ENCODE measurements around the gene BABAM1. TPM values are rescaled to one million over a fixed set of nuclear protein-coding genes. Genes with fewer than 3 reads are reported as not detected.

The BABAM1 gene
- 100 to 1,000 TPM; 124 to 130 (median 128) TPM for total RNA-seq

GRCh38 chr19:17266975-17267788, at the start of gene BABAM1:
TSS of gene BABAM1 (plus strand) at chr19:17267443. CDS start at chr19:17268807, 1,364 bp downstream.
- peak; percentile 88 for DNase-seq
- H3K4me1 Mint-ChIP-seq (ENCODE audit: low read depth) = peaks cover 23% of the 10 kb centered on the region
- no peaks in the 10 kb centered on the region for H3K27me3 Mint-ChIP-seq (ENCODE audit: low read depth)
- peak; percentile 95 to 97 for ATAC-seq
- peaks cover 4% of the 10 kb centered on the region for H3K9me3 Mint-ChIP-seq
- peak within 1 kb of the TSS; percentile 93 for H3K4me3 Mint-ChIP-seq
- peaks cover 7% of the 10 kb centered on the region for H3K36me3 Mint-ChIP-seq (ENCODE audit: insufficient read depth)

DNA sequence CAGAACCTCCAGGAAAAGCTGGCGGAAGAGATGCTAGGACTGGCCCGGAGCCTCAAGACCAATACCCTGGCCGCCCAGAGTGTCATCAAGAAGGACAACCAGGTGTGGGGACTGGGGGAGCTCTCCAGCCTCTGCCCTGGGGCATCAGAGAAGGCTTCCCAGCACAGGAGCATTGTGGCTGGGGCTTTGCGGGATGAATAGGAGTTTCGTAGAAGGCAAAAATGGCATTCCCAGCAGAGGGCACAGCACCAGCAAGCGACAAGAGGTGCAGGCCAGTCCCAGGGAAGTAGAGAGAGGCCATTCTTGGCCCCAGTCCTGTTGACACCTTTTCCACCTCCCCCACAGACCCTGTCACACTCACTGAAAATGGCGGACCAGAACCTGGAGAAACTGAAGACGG, 48.0 kb upstream of the BABAM1 start:
- peaks cover 13% of the 10 kb centered on the region for H3K4me1 Mint-ChIP-seq (ENCODE audit: low read depth)
- H3K4me3 Mint-ChIP-seq = no peak overlapping the region
- DNase-seq = no peak
- no peaks in the 10 kb centered on the region for H3K27me3 Mint-ChIP-seq (ENCODE audit: low read depth)
- no peaks in the 10 kb centered on the region for H3K9me3 Mint-ChIP-seq
- peaks cover 11% of the 10 kb centered on the region for H3K36me3 Mint-ChIP-seq (ENCODE audit: insufficient read depth)
- no peak for ATAC-seq

GRCh38 chr19:17220207-17220758, 47.0 kb upstream of the BABAM1 start:
- H3K36me3 Mint-ChIP-seq (ENCODE audit: insufficient read depth) = peaks cover 11% of the 10 kb centered on the region
- DNase-seq (no peak), ATAC-seq (peak in 1 of 2 donors; percentile 18)
- no peaks in the 10 kb centered on the region for H3K27me3 Mint-ChIP-seq (ENCODE audit: low read depth)
- no peak overlapping the region for H3K4me3 Mint-ChIP-seq
- H3K9me3 Mint-ChIP-seq = no peaks in the 10 kb centered on the region
- peaks cover 5% of the 10 kb centered on the region for H3K4me1 Mint-ChIP-seq (ENCODE audit: low read depth)

DNA sequence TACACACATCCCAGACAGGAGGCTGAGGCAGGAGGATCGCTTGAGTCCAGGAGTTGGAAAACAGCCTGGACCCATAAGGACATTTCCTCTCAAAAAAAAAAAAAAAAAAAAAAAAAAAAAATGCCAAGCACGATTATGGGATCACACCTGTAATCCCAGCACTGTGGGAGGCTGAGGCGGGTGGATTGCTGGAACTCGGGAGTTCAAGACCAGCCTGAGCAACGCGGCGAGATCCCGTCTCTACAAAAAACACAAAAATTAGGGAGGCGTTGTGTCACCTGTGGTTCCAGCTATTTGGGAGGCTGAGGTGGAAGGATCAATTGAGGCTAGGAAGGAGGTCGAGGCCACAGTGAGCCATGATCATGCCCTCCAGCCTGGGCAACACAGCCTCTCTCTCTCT, 42.2 kb upstream of the BABAM1 start:
- DNase-seq = no peak
- H3K27me3 Mint-ChIP-seq (ENCODE audit: low read depth) = no peaks in the 10 kb centered on the region
- H3K9me3 Mint-ChIP-seq = no peaks in the 10 kb centered on the region

GRCh38 chr19:17226002-17226933, 41.0 kb upstream of the BABAM1 start, which contains the start of gene OCEL1:
TSS of gene OCEL1 (plus strand) at chr19:17226226. CDS start at chr19:17226248, 22 bp downstream.
- Mint-ChIP-seq H3K27me3 (ENCODE audit: low read depth) (no peaks in the 10 kb centered on the region), H3K36me3 (ENCODE audit: insufficient read depth) (no peaks in the 10 kb centered on the region), H3K9me3 (no peaks in the 10 kb centered on the region), H3K4me3 (peak within 1 kb of the TSS; percentile 80), H3K4me1 (ENCODE audit: low read depth) (peaks cover 5% of the 10 kb centered on the region)
- ATAC-seq = peak; percentile 94 to 95
- DNase-seq = peak; percentile 95

More for the DNA sequence above, 42.2 kb upstream of the BABAM1 start:
- Mint-ChIP-seq H3K4me1 (ENCODE audit: low read depth) (peaks cover 5% of the 10 kb centered on the region), H3K36me3 (ENCODE audit: insufficient read depth) (no peaks in the 10 kb centered on the region), H3K4me3 (peak overlapping the region; percentile 59)
- ATAC-seq = no peak

DNA sequence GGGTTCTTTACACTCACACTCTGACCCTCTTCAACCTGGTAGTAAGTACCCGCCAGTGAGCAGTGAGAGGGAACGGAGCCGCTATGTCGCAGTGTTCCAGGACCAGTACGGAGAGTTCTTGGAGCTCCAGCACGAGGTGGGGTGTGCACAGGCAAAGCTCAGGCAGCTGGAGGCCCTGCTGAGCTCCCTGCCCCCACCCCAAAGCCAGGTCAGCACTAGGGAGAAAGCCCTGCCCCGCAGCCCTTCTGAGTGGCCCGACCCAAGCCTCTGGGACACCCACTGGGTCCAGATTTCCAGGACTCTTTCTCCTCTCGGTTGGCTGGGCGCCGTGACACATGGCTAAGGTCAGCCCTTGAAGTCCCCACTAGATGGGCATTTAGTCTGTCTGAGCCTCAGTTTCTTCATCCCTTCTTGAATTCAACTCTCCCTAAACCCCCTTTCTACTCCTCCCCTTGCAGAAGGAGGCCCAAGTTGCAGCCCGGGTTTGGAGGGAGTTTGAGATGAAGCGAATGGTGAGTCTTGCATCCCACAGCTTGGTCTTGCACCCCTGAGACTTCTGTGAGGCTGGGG, 39.4 kb upstream of the BABAM1 start:
- no peak for ATAC-seq
- Mint-ChIP-seq H3K27me3 (ENCODE audit: low read depth) (no peaks in the 10 kb centered on the region), H3K36me3 (ENCODE audit: insufficient read depth) (no peaks in the 10 kb centered on the region), H3K4me1 (ENCODE audit: low read depth) (peaks cover 6% of the 10 kb centered on the region), H3K4me3 (no peak overlapping the region), H3K9me3 (no peaks in the 10 kb centered on the region)
- no peak for DNase-seq

DNA sequence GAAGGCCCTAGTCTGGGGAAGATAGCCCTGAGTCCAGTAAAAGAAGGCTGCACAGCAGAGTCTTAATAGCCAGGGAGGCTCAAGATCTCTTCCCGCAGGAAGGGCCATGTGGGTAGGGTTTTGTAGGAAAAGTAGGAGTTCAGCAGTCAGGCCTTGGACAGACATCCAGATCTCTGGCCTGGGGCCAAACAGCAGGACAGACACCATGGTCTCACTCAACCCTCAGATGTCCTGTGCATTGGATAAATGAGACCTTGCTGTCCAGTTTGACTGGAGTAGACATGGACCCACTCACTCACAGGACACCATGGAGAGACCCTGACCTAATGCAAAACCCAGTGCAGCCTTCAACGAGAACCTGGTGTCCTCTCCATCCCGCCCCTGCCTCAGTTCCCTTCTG, 37.4 kb upstream of the BABAM1 start:
- Mint-ChIP-seq H3K4me3 (no peak overlapping the region), H3K9me3 (no peaks in the 10 kb centered on the region), H3K4me1 (ENCODE audit: low read depth) (peaks cover 19% of the 10 kb centered on the region), H3K27me3 (ENCODE audit: low read depth) (no peaks in the 10 kb centered on the region), H3K36me3 (ENCODE audit: insufficient read depth) (no peaks in the 10 kb centered on the region)
- no peak for DNase-seq
- no peak for ATAC-seq

GRCh38 chr19:17232258-17232657, 35.0 kb upstream of the BABAM1 start:
- Mint-ChIP-seq H3K4me3 (no peak overlapping the region), H3K4me1 (ENCODE audit: low read depth) (peaks cover 14% of the 10 kb centered on the region), H3K36me3 (ENCODE audit: insufficient read depth) (no peaks in the 10 kb centered on the region), H3K9me3 (no peaks in the 10 kb centered on the region), H3K27me3 (ENCODE audit: low read depth) (no peaks in the 10 kb centered on the region)
- ATAC-seq (no peak), DNase-seq (no peak)

- peaks cover 14% of the 10 kb centered on the region for H3K4me1 Mint-ChIP-seq (ENCODE audit: low read depth)
- no peaks in the 10 kb centered on the region for H3K9me3 Mint-ChIP-seq
- ATAC-seq (peak; percentile 63 to 73), DNase-seq (peak; percentile 59)
- H3K27me3 Mint-ChIP-seq (ENCODE audit: low read depth) = no peaks in the 10 kb centered on the region
- H3K36me3 Mint-ChIP-seq (ENCODE audit: insufficient read depth) = no peaks in the 10 kb centered on the region
- peak overlapping the region; percentile 83 for H3K4me3 Mint-ChIP-seq
These were observed 32.3 kb upstream of the BABAM1 start for GRCh38 chr19:17234911-17235299.

DNA sequence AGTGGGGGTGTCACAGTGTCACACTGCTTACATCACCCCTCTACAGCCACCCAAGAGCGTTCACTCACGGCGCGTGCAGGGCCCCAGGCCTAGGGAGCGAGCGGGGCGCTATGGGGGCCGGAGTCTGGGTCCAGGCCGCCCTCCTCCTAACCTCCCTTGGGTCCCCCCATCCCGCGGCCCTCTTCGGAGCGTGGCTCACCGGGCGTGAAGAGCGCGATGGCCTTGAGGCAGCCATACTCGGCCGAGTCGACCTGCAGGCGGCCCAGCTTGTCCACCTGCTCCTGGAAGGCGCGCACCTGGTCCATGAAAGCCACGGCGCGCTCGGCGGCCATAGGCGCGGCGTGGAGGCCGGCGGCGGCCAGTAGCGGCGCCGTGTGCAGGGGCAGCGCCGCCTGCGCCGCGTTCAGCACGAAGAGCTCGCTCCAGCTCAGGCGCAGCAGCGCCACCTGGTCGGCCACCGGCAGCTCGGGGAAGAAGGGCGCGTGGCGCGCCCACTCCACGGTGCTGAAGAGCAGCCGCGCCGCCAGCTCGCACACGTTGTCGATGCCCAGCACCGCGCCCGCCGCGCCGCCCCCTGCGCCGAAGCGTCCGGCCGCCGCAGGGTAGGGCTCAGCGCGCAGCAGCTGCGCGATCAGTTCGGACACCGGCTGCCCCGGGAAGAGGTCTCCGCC, 31.8 kb upstream of the BABAM1 start:
- peaks cover 14% of the 10 kb centered on the region for H3K4me1 Mint-ChIP-seq (ENCODE audit: low read depth)
- DNase-seq = peak; percentile 77
- no peaks in the 10 kb centered on the region for H3K27me3 Mint-ChIP-seq (ENCODE audit: low read depth)
- H3K36me3 Mint-ChIP-seq (ENCODE audit: insufficient read depth) = no peaks in the 10 kb centered on the region
- H3K9me3 Mint-ChIP-seq = no peaks in the 10 kb centered on the region
- peak overlapping the region; percentile 83 for H3K4me3 Mint-ChIP-seq
- peak; percentile 93 for ATAC-seq

GRCh38 chr19:17235971-17236777, 31.1 kb upstream of the BABAM1 start:
- no peak for DNase-seq
- Mint-ChIP-seq H3K4me3 (peak overlapping the region; percentile 49), H3K36me3 (ENCODE audit: insufficient read depth) (no peaks in the 10 kb centered on the region), H3K9me3 (no peaks in the 10 kb centered on the region), H3K27me3 (ENCODE audit: low read depth) (no peaks in the 10 kb centered on the region), H3K4me1 (ENCODE audit: low read depth) (peaks cover 14% of the 10 kb centered on the region)
- peak; percentile 28 to 33 for ATAC-seq

DNA sequence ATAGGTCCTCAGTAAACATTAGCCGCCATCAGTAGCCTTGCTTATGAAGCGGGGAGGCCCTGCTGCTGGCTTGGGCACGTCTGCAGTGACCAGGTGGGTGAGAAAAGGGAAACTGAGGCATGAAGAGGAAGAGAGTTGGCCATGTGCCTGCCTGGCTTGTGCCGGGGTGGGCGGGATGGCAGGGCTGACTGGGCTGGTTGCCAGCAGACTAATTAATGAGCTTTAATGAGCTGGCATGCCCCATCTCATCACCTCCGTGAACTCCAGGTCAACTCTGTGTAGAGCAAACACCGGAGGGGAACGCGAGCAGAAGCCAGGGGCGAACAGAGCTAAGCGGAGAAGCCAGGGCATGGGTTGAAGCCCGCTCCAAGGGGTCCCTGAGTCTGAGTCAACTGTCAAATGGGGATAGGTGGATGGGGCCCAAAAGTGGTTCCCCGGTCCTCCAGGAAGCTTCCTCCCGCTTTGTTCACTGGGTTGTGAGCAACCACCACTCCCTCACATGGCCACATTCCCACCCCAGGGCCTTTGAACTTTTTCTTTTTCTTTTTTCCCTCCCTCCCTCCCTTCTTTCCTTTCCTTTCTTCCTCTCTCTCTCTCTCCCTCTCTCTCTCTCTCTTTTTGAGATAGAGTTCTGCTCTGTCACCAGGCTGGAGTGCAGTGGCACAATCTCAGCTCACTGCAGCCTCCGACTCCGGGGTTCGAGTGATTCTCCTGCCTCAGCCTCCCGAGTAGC, 30.3 kb upstream of the BABAM1 start:
- H3K4me1 Mint-ChIP-seq (ENCODE audit: low read depth) = peaks cover 14% of the 10 kb centered on the region
- no peaks in the 10 kb centered on the region for H3K9me3 Mint-ChIP-seq

More for the DNA sequence above, 30.3 kb upstream of the BABAM1 start:
- Mint-ChIP-seq H3K4me3 (peak overlapping the region; percentile 49), H3K27me3 (ENCODE audit: low read depth) (no peaks in the 10 kb centered on the region), H3K36me3 (ENCODE audit: insufficient read depth) (no peaks in the 10 kb centered on the region)
- ATAC-seq (no peak), DNase-seq (no peak)

Data from activated T-cell treated with anti-CD3 and anti-CD28 coated beads, Interleukin-2, amount 50 U/mL, for 4 hours (primary cell).